H1 (cell line): ENCODE results near the gene LITAF. TPM values are rescaled to one million over a fixed set of nuclear protein-coding genes. Genes with fewer than 3 reads are reported as not detected.

Experiments used
- CTCF ChIA-PET: fragments of 300-600 bp; sonication (Branson Sonifier 250); formaldehyde crosslinking; loops from one replicate; lab custom pipeline; 2021; ENCODE audit not compliant: partially characterized antibody; lab: Charles Lee
- POLR2A ChIA-PET: fragments of 300-600 bp; sonication (Branson Sonifier 250); formaldehyde crosslinking; loops from one replicate; lab custom pipeline; 2021; ENCODE audit warnings: inconsistent platforms; ENCODE audit not compliant: partially characterized antibody; lab: Charles Lee
- DNase-seq, 2 experiments: peaks; one replicate each; pipeline versions ENCODE4 v3.0.0 to v3.0.0-alpha.2; 2010 to 2022; ENCODE audit warnings: low spot score in 2 of 2, low read depth in 1 of 2, mixed read lengths in 1 of 2
- FAIRE-seq: peaks from 2 replicates; lab custom pipeline; 2011; peaks lifted over from hg19 to GRCh38; lab: Jason Lieb, UNC
- H2AFZ ChIP-seq: 2 replicates; pipeline ENCODE4 v1.8.1; 2012; ENCODE audit warnings: low read length, inconsistent platforms
- H2AK5ac ChIP-seq: 2 replicates; pipeline ENCODE4 v1.6.1; 2013; ENCODE audit warnings: low read depth, low read length
- H2BK120ac ChIP-seq: replicated peaks from 2 replicates; pipeline ENCODE3; 2013; ENCODE audit warnings: low read depth, low read length, inconsistent platforms
- H2BK12ac ChIP-seq: 2 replicates; pipeline ENCODE4 v1.6.1; 2013; ENCODE audit warnings: low read depth, low read length
- H2BK15ac ChIP-seq: 2 replicates; pipeline ENCODE4 v1.6.1; 2013; ENCODE audit warnings: low read length
- H2BK20ac ChIP-seq: 2 replicates; pipeline ENCODE4 v1.6.1; 2013; ENCODE audit warnings: low read length
- H2BK5ac ChIP-seq: 2 replicates; pipeline ENCODE4 v1.6.1; 2013; ENCODE audit warnings: low read depth, low read length
- H3K14ac ChIP-seq: 2 replicates; pipeline ENCODE4 v1.6.1; 2013; ENCODE audit warnings: inconsistent platforms; ENCODE audit not compliant: insufficient read length
- H3K18ac ChIP-seq: 2 replicates; pipeline ENCODE4 v1.6.1; 2013; ENCODE audit warnings: low read length; ENCODE audit errors: extremely low read depth
- H3K23ac ChIP-seq: 2 replicates; pipeline ENCODE4 v1.6.1; 2013; ENCODE audit warnings: inconsistent platforms; ENCODE audit not compliant: insufficient read length
- H3K23me2 ChIP-seq: 2 replicates; pipeline ENCODE4 v1.6.1; 2013; ENCODE audit warnings: low read depth, low read length
- H3K27ac ChIP-seq: 2 replicates; pipeline ENCODE4 v1.6.1; 2011; ENCODE audit warnings: low read depth, low read length, inconsistent platforms
- H3K27me3 ChIP-seq, 4 experiments: replicated peaks in 1 of 4; 1 replicate in 1 of 4; 2 replicates in 3 of 4; pipeline versions ENCODE4 v1.6.1 to v1.8.1; 2011 to 2013; ENCODE audit warnings: low read length in 3 of 4, mild to moderate bottlenecking in 3 of 4, inconsistent platforms in 2 of 4, mixed read lengths in 2 of 4, moderate library complexity in 1 of 4; ENCODE audit not compliant: control insufficient read depth in 3 of 4, insufficient read depth in 3 of 4; ENCODE audit errors: extremely low read depth in 1 of 4
- H3K36me3 ChIP-seq, 4 experiments: 2 replicates each; pipeline versions ENCODE4 v1.6.1 to v1.8.1; 2011 to 2013; ENCODE audit warnings: mild to moderate bottlenecking in 4 of 4, low read length in 3 of 4, moderate library complexity in 2 of 4, control low read depth in 1 of 4, inconsistent platforms in 1 of 4; ENCODE audit not compliant: insufficient read depth in 4 of 4, control insufficient read depth in 2 of 4
- H3K4ac ChIP-seq: replicated peaks from 2 replicates; pipeline ENCODE3; 2013; ENCODE audit warnings: low read length, low read depth, mixed read lengths, inconsistent platforms; ENCODE audit not compliant: insufficient read length
- H3K4me1 ChIP-seq, 4 experiments: replicated peaks in 1 of 4; 1 replicate in 1 of 4; 2 replicates in 3 of 4; pipeline versions ENCODE4 v1.6.1 to v1.8.1; 2011 to 2013; ENCODE audit warnings: low read length in 3 of 4, inconsistent platforms in 2 of 4, mixed read lengths in 1 of 4; ENCODE audit not compliant: insufficient read depth in 4 of 4, control insufficient read depth in 3 of 4
- H3K4me2 ChIP-seq, 2 experiments: 2 replicates each; pipeline versions ENCODE4 v1.6.1 to v1.8.1; 2011 to 2013; ENCODE audit warnings: low read depth in 2 of 2, low read length in 2 of 2, control low read depth in 1 of 2, inconsistent platforms in 1 of 2, mild to moderate bottlenecking in 1 of 2; ENCODE audit not compliant: insufficient read depth in 1 of 2
- H3K4me3 ChIP-seq, 4 experiments: fragments of 200-600, 300-600 bp in 1 of 4; sonication (generic), shearing (Covaris generic), sonication (Bioruptor Twin) in 1 of 4; 2 replicates each; pipeline versions ENCODE4 v1.5.1 to v1.8.1; 2011 to 2016; ENCODE audit warnings: low read length in 4 of 4, low read depth in 3 of 4, control low read depth in 2 of 4, inconsistent platforms in 2 of 4, mild to moderate bottlenecking in 2 of 4, mixed read lengths in 1 of 4, moderate library complexity in 1 of 4; ENCODE audit not compliant: insufficient read depth in 2 of 4; ENCODE audit errors: extremely low read depth in 1 of 4
- H3K56ac ChIP-seq: replicated peaks from 2 replicates; pipeline ENCODE3; 2013; ENCODE audit warnings: low read depth, mild to moderate bottlenecking, mixed read lengths, low read length, inconsistent platforms; ENCODE audit not compliant: insufficient read length
- H3K79me1 ChIP-seq: 2 replicates; pipeline ENCODE4 v1.6.1; 2013; ENCODE audit warnings: low read depth, low read length, control low read depth
- H3K79me2 ChIP-seq, 2 experiments: 2 replicates each; pipeline versions ENCODE4 v1.6.1 to v1.8.1; 2012 to 2013; ENCODE audit warnings: low read length in 2 of 2, mild to moderate bottlenecking in 2 of 2, inconsistent platforms in 1 of 2; ENCODE audit not compliant: insufficient read depth in 2 of 2, control insufficient read depth in 1 of 2
- H3K9ac ChIP-seq, 4 experiments: replicated peaks in 1 of 4; 1 replicate in 1 of 4; 2 replicates in 3 of 4; pipeline versions ENCODE4 v1.6.1 to v1.8.1; 2011 to 2013; ENCODE audit warnings: low read depth in 3 of 4, low read length in 3 of 4, control low read depth in 2 of 4, mild to moderate bottlenecking in 2 of 4, moderate library complexity in 2 of 4, inconsistent platforms in 1 of 4; ENCODE audit errors: extremely low read depth in 1 of 4
- H3K9me3 ChIP-seq, 2 experiments: 2 replicates each; pipeline versions ENCODE4 v1.6.1 to v1.8.1; 2012 to 2013; ENCODE audit warnings: mild to moderate bottlenecking in 2 of 2, moderate library complexity in 2 of 2, control low read depth in 1 of 2, inconsistent platforms in 1 of 2, low read depth in 1 of 2, low read length in 1 of 2, mixed read lengths in 1 of 2; ENCODE audit not compliant: insufficient read depth in 2 of 2
- H4K20me1 ChIP-seq, 2 experiments: replicated peaks in 1 of 2; 2 replicates each; pipeline versions ENCODE3 to v1.8.1; 2011 to 2013; ENCODE audit warnings: inconsistent platforms in 2 of 2, low read length in 2 of 2, mild to moderate bottlenecking in 1 of 2; ENCODE audit not compliant: insufficient read depth in 2 of 2, control insufficient read depth in 1 of 2
- H4K5ac ChIP-seq: 2 replicates; pipeline ENCODE4 v1.6.1; 2013; ENCODE audit warnings: low read length, low read depth, mixed read lengths, inconsistent platforms; ENCODE audit not compliant: insufficient read length
- H4K8ac ChIP-seq: 2 replicates; pipeline ENCODE4 v1.8.0; 2013; ENCODE audit warnings: mild to moderate bottlenecking, moderate library complexity, low read length, inconsistent platforms; ENCODE audit not compliant: insufficient read depth; ENCODE audit errors: extremely low read depth
- H4K91ac ChIP-seq: replicated peaks from 2 replicates; pipeline ENCODE3; 2013; ENCODE audit warnings: low read length, mixed read lengths, inconsistent platforms; ENCODE audit not compliant: insufficient read length
- ATF2 ChIP-seq: IDR thresholded peaks from 2 replicates; pipeline ENCODE4 v1.6.1; 2012; ENCODE audit warnings: low read length, inconsistent platforms
- BACH1 ChIP-seq: IDR thresholded peaks from 2 replicates; pipeline ENCODE4 v1.6.1; 2012; ENCODE audit warnings: low read length, improper control_type of control experiment
- CEBPB ChIP-seq: IDR thresholded peaks from 2 replicates; pipeline ENCODE4 v1.6.1; 2012; ENCODE audit warnings: low read depth, low read length
- CTBP2 ChIP-seq: IDR thresholded peaks from 2 replicates; pipeline ENCODE4 v1.7.0; 2011; ENCODE audit warnings: borderline replicate concordance, mild to moderate bottlenecking, moderate library complexity, mixed read lengths, low read length; ENCODE audit not compliant: insufficient read depth, insufficient read length
- GABPA ChIP-seq: IDR thresholded peaks from 2 replicates; pipeline ENCODE4 v1.6.1; 2011; ENCODE audit warnings: mild to moderate bottlenecking, low read length, moderate library complexity, borderline replicate concordance; ENCODE audit not compliant: insufficient read depth
- HDAC2 ChIP-seq, 2 experiments: fragments of 300-600 bp in 1 of 2; sonication (generic) in 1 of 2; IDR thresholded peaks; 2 replicates each; pipeline ENCODE4 v1.6.1; 2011 to 2012; ENCODE audit warnings: low read depth in 2 of 2, low read length in 2 of 2, mild to moderate bottlenecking in 2 of 2, moderate library complexity in 2 of 2, borderline replicate concordance in 1 of 2, inconsistent platforms in 1 of 2
- KDM4A ChIP-seq: IDR thresholded peaks from one replicate; pipeline ENCODE4 v1.7.1; 2012; ENCODE audit warnings: low read depth, mild to moderate bottlenecking, moderate library complexity, low read length, inconsistent platforms; ENCODE audit not compliant: severe bottlenecking
- KDM5A ChIP-seq: fragments of 200-600 bp; IDR thresholded peaks from 2 replicates; pipeline ENCODE4 v1.7.1; 2012; ENCODE audit warnings: mild to moderate bottlenecking, low read length, inconsistent platforms, mixed read lengths
- POLR2A ChIP-seq, 2 experiments: IDR thresholded peaks; 1 replicate in 1 of 2; 2 replicates in 1 of 2; pipeline ENCODE4 v1.6.1; 2011; ENCODE audit warnings: low read depth in 2 of 2, low read length in 2 of 2, mild to moderate bottlenecking in 2 of 2; ENCODE audit errors: control extremely low read depth in 1 of 2
- RNF2 ChIP-seq: fragments of 200-900, 300-1000 bp; sonication (generic); IDR thresholded peaks from 2 replicates; pipeline ENCODE4 v1.7.1; 2016; ENCODE audit warnings: borderline replicate concordance, low read depth, mild to moderate bottlenecking, antibody characterized with exemption, low read length; ENCODE audit not compliant: poor library complexity, severe bottlenecking; ENCODE audit errors: missing control alignments
- RXRA ChIP-seq: IDR thresholded peaks from 2 replicates; pipeline ENCODE4 v1.6.1; 2011; ENCODE audit warnings: low read depth, mild to moderate bottlenecking, low read length, moderate library complexity; ENCODE audit not compliant: insufficient read depth
- TAF1 ChIP-seq: IDR thresholded peaks from 2 replicates; pipeline ENCODE4 v1.6.1; 2011; ENCODE audit warnings: mild to moderate bottlenecking, low read depth, low read length
- WGBS, 2 experiments: shearing (Covaris generic) in 1 of 2; methylation state at CpG; one replicate each; pipeline versions ENCODE4 v1.1.6 to v1.1.7; 2013 to 2015; ENCODE audit warnings: low lambda C conversion rate in 2 of 2, mixed read lengths in 2 of 2, inconsistent platforms in 1 of 2, low coverage in 1 of 2, missing lambda C conversion rate in 1 of 2; ENCODE audit not compliant: insufficient replicate concordance in 2 of 2, insufficient coverage in 1 of 2, insufficient read length in 1 of 2; ENCODE audit errors: extremely low coverage in 1 of 2, missing lambda C conversion rate in 1 of 2; 5-methylcytosine and 5-hydroxymethylcytosine counted together
- polyA plus RNA-seq, 7 experiments: library from polyadenylated mRNA; depleted of rRNA in 3 of 7; stranded (reverse) in 5 of 7; unstranded in 2 of 7; fragments of >200 nt in 5 of 7; fragments of 200-250 nt in 2 of 7; gene quantifications; 1 replicate in 5 of 7; 2 replicates in 1 of 7; 4 replicates in 1 of 7; pipeline versions ENCODE4 v1.2.1 to v1.2.3, GENCODE V29; 2011 to 2013; ENCODE audit warnings: missing spikeins in 2 of 7, mixed read lengths in 2 of 7
- total RNA-seq: library from RNA; stranded (reverse); fragmentation: NEBNext Ultra II Directional; extraction: Animal tissue kit (Norgen Biotek cat#: 25700); gene quantifications from 2 replicates; pipeline ENCODE4 v1.2.1, GENCODE V29; 2021

The LITAF gene
- total and polyA plus RNA-seq, 2 of the 8 experiments (the other 6 are each of a cell fraction or from before 2014, with no cell fraction given), result 165 to 205 TPM

GRCh38 chr16:11570258-11570657, 16.5 kb downstream of the LITAF start:
- H2BK120ac ChIP-seq, result no peak overlapping the region
- H3K23me2 ChIP-seq, result no peaks in the 10 kb centered on the region
- no peak overlapping the region for H3K4me3 ChIP-seq
- no peak overlapping the region for H3K14ac ChIP-seq
- no peak overlapping the region for H2BK5ac ChIP-seq
- no peak overlapping the region for H3K4me2 ChIP-seq
- no peak overlapping the region for H4K5ac ChIP-seq
- H2BK15ac ChIP-seq, result no peak overlapping the region
- no peak overlapping the region for H3K18ac ChIP-seq
- H4K8ac ChIP-seq, result no peak overlapping the region
- no peak overlapping the region for H3K9ac ChIP-seq
- H4K91ac ChIP-seq, result no peak overlapping the region
- H3K27me3 ChIP-seq, result no peaks in the 10 kb centered on the region
- no peak overlapping the region for H3K56ac ChIP-seq
- H3K79me1 ChIP-seq, result peaks cover 18% of the 10 kb centered on the region
- H3K4ac ChIP-seq, result no peak overlapping the region
- H4K20me1 ChIP-seq, result peaks cover 3 to 23% of the 10 kb centered on the region in 2 experiments
- DNase-seq (no peak), FAIRE-seq (no peak)
- no peak overlapping the region for H3K27ac ChIP-seq
- no peak overlapping the region for H2BK20ac ChIP-seq
- H3K23ac ChIP-seq, result no peak overlapping the region
- no peak overlapping the region for H2BK12ac ChIP-seq
- no peak overlapping the region for H2AK5ac ChIP-seq
- H3K4me1 ChIP-seq, result peaks cover 3 to 9% (median 5%) of the 10 kb centered on the region in 4 experiments; a peak in 6 of 7 replicates
- H3K36me3 ChIP-seq, result peaks cover 0 to 5% (median 0%) of the 10 kb centered on the region in 4 experiments; a peak in 2 of 8 replicates
- ChIA-PET CTCF (interaction anchor here (0.7 to 2.2 kb wide), 6 partner anchors 10 to 71 kb away, joined by 3 to 8 read pairs (median 3); no protein-coding TSS in a partner anchor), POLR2A (interaction anchor here (2.4 kb wide), 1 partner anchor 12 kb away, joined by 6 read pairs; no protein-coding TSS in a partner anchor)
- no peaks in the 10 kb centered on the region for H3K9me3 ChIP-seq
- WGBS, 2 experiments, result 91% methylated on average over 6 of the region's 6 CpGs; no CpG with 5 or more reads in 1 of the 2 experiments
- H3K79me2 ChIP-seq, result peaks cover 17 to 93% of the 10 kb centered on the region in 2 experiments
- no peak overlapping the region for H2AFZ ChIP-seq
- TF ChIP-seq TAF1 (no peak), ATF2 (no peak), CTBP2 (no peak), GABPA (no peak), RNF2 (no peak), HDAC2 (IDR thresholded peaks at IDR 0.05; ENCODE audit: borderline replicate concordance in 1 of 2, low read depth in 2 of 2, low read length in 2 of 2) (no peak), KDM4A (no peak), CEBPB (no peak), BACH1 (no peak), POLR2A (IDR thresholded peaks at IDR 0.05; ENCODE audit: control extremely low read depth in 1 of 2, low read depth in 2 of 2, low read length in 2 of 2) (no peak), KDM5A (no peak), RXRA (no peak)
